Right lobe of liver (tissue), 4 donors: Measurements from ENCODE around the gene GNAL.

Experiments used
- CTCF ChIP-seq, 4 donors: fragments of 200-600 bp in 3 of 4; fragments of 450-650 bp in 1 of 4; IDR thresholded peaks; one replicate each; pipeline versions ENCODE4 v1.5.1 to v1.8.0; 2016 to 2022; ENCODE audit warnings: antibody characterized with exemption in 4 of 4, mild to moderate bottlenecking in 2 of 4
- POLR2A ChIP-seq: fragments of 450-650 bp; IDR thresholded peaks from one replicate; pipeline ENCODE4 v1.6.1; 2017; ENCODE audit warnings: antibody characterized with exemption, mild to moderate bottlenecking
- donor health status: DM: no; HTN: no; CAD: no.
- donor health status: DM: no; HTN: no; CAD: no.
- donor health status: DM: no; HTN: yes; CAD: no.

- TF ChIP-seq POLR2A, result no peak
- no peak for TF ChIP-seq CTCF (IDR thresholded peaks at IDR 0.05)
Observed at GRCh38 chr18:11887328-11888128, 198.5 kb downstream of the GNAL start.
